Muscle layer of duodenum (tissue), 2 donors: ENCODE measurements around the gene PIK3C2G.
"Not testable (repeated sequence)": the region's sequence is repeated elsewhere in the genome, so short reads cannot be mapped to it uniquely, and the experiment has no call there.

ENCODE experiments used
- H3K27ac ChIP-seq: one replicate; pipeline ENCODE4 v1.7.0; 2013; ENCODE audit warnings: mild to moderate bottlenecking, low read length
- H3K27me3 ChIP-seq: one replicate; pipeline ENCODE4 v1.7.0; 2013; ENCODE audit warnings: low read depth, mild to moderate bottlenecking, control low read depth, low read length
- H3K36me3 ChIP-seq, 2 donors: one replicate each; pipeline ENCODE4 v1.7.0; 2013; ENCODE audit warnings: low read length in 2 of 2, control low read depth in 1 of 2, mild to moderate bottlenecking in 1 of 2; ENCODE audit not compliant: insufficient read depth in 2 of 2, control insufficient read depth in 1 of 2
- H3K4me1 ChIP-seq, 2 donors: one replicate each; pipeline ENCODE4 v1.7.0; 2013; ENCODE audit warnings: low read length in 2 of 2, mild to moderate bottlenecking in 2 of 2, control low read depth in 1 of 2, moderate library complexity in 1 of 2; ENCODE audit not compliant: insufficient read depth in 2 of 2, control insufficient read depth in 1 of 2
- H3K4me3 ChIP-seq, 2 donors: one replicate each; pipeline ENCODE4 v1.7.0; 2013; ENCODE audit warnings: low read length in 2 of 2, low read depth in 1 of 2, mild to moderate bottlenecking in 1 of 2
- H3K9me3 ChIP-seq, 2 donors: one replicate each; pipeline ENCODE4 v1.7.0; 2013; ENCODE audit warnings: low read length in 2 of 2, control low read depth in 1 of 2, mild to moderate bottlenecking in 1 of 2; ENCODE audit not compliant: control insufficient read depth in 1 of 2
- donor health status: healthy.

PIK3C2G gene

GRCh38 chr12:18522806-18523205 is 261.5 kb downstream of the PIK3C2G start:
- no peak overlapping the region for H3K27ac ChIP-seq

GRCh38 chr12:18542497-18542896 is 281.2 kb downstream of the PIK3C2G start:
- H3K4me3 ChIP-seq, H3K36me3 ChIP-seq, H3K27me3 ChIP-seq, H3K27ac ChIP-seq, H3K9me3 ChIP-seq: not testable (repeated sequence)
- peaks cover 0 to 14% of the 10 kb centered on the region in 2 donors for H3K4me1 ChIP-seq

More at GRCh38 chr12:18522806-18523205, 261.5 kb downstream of the PIK3C2G start:
- peaks cover 0 to 14% of the 10 kb centered on the region in 2 donors for H3K9me3 ChIP-seq
- H3K27me3 ChIP-seq: no peaks in the 10 kb centered on the region
- no peak overlapping the region for H3K4me3 ChIP-seq
- no peaks in the 10 kb centered on the region for H3K4me1 ChIP-seq
- no peaks in the 10 kb centered on the region for H3K36me3 ChIP-seq

GRCh38 chr12:18546399-18546798 is 285.1 kb downstream of the PIK3C2G start:
- H3K27me3 ChIP-seq: no peaks in the 10 kb centered on the region
- no peak overlapping the region for H3K4me3 ChIP-seq
- H3K36me3 ChIP-seq: no peaks in the 10 kb centered on the region
- H3K27ac ChIP-seq: no peak overlapping the region
- H3K4me1 ChIP-seq: peaks cover 0 to 14% of the 10 kb centered on the region in 2 donors
- no peaks in the 10 kb centered on the region for H3K9me3 ChIP-seq

GRCh38 chr12:18549598-18549997 is 288.3 kb downstream of the PIK3C2G start:
- H3K27ac ChIP-seq: no peak overlapping the region
- no peaks in the 10 kb centered on the region for H3K36me3 ChIP-seq
- no peaks in the 10 kb centered on the region for H3K9me3 ChIP-seq
- H3K27me3 ChIP-seq: no peaks in the 10 kb centered on the region
- H3K4me1 ChIP-seq: peaks cover 0 to 14% of the 10 kb centered on the region in 2 donors
- no peak overlapping the region for H3K4me3 ChIP-seq

- no peaks in the 10 kb centered on the region for H3K9me3 ChIP-seq
- H3K4me3 ChIP-seq: no peak overlapping the region
- no peak overlapping the region for H3K27ac ChIP-seq
- H3K36me3 ChIP-seq: no peaks in the 10 kb centered on the region
- H3K27me3 ChIP-seq: no peaks in the 10 kb centered on the region
- H3K4me1 ChIP-seq: peaks cover 0 to 11% of the 10 kb centered on the region in 2 donors
Measured at GRCh38 chr12:18551106-18551505, 289.8 kb downstream of the PIK3C2G start.

- no peak overlapping the region for H3K27ac ChIP-seq
- H3K9me3 ChIP-seq: no peaks in the 10 kb centered on the region
- no peak overlapping the region for H3K4me3 ChIP-seq
- H3K4me1 ChIP-seq: peaks cover 0 to 5% of the 10 kb centered on the region in 2 donors
- no peaks in the 10 kb centered on the region for H3K36me3 ChIP-seq
- no peaks in the 10 kb centered on the region for H3K27me3 ChIP-seq
Measured at GRCh38 chr12:18551701-18552100, 290.4 kb downstream of the PIK3C2G start.

- Histone ChIP-seq H3K4me1 (no peaks in the 10 kb centered on the region), H3K9me3 (no peaks in the 10 kb centered on the region), H3K27me3 (no peaks in the 10 kb centered on the region), H3K27ac (no peak overlapping the region), H3K36me3 (no peaks in the 10 kb centered on the region), H3K4me3 (no peak overlapping the region)
Measured at GRCh38 chr12:18552829-18553228, 291.5 kb downstream of the PIK3C2G start.

- H3K36me3 ChIP-seq: no peaks in the 10 kb centered on the region
- no peaks in the 10 kb centered on the region for H3K27me3 ChIP-seq
Measured at GRCh38 chr12:18556161-18556560, 294.8 kb downstream of the PIK3C2G start.

GRCh38 chr12:18559242-18559641 is 297.9 kb downstream of the PIK3C2G start:
- Histone ChIP-seq H3K27me3 (no peaks in the 10 kb centered on the region), H3K9me3 (no peaks in the 10 kb centered on the region), H3K36me3 (no peaks in the 10 kb centered on the region), H3K27ac (no peak overlapping the region), H3K4me1 (no peaks in the 10 kb centered on the region), H3K4me3 (no peak overlapping the region)

More at GRCh38 chr12:18556161-18556560, 294.8 kb downstream of the PIK3C2G start:
- H3K4me1 ChIP-seq: no peaks in the 10 kb centered on the region
- no peak overlapping the region for H3K27ac ChIP-seq
- H3K4me3 ChIP-seq: no peak overlapping the region
- H3K9me3 ChIP-seq: no peaks in the 10 kb centered on the region

- H3K27me3 ChIP-seq: no peaks in the 10 kb centered on the region
- H3K4me3 ChIP-seq: no peak overlapping the region
- H3K4me1 ChIP-seq: no peaks in the 10 kb centered on the region
- no peaks in the 10 kb centered on the region for H3K9me3 ChIP-seq
- H3K27ac ChIP-seq: no peak overlapping the region
- H3K36me3 ChIP-seq: no peaks in the 10 kb centered on the region
Measured at GRCh38 chr12:18562531-18562930, 301.2 kb downstream of the PIK3C2G start.

- Histone ChIP-seq H3K4me3 (no peak overlapping the region), H3K9me3 (no peaks in the 10 kb centered on the region), H3K4me1 (no peaks in the 10 kb centered on the region), H3K27me3 (no peaks in the 10 kb centered on the region), H3K36me3 (no peaks in the 10 kb centered on the region), H3K27ac (no peak overlapping the region)
Measured at GRCh38 chr12:18564306-18564705, 303.0 kb downstream of the PIK3C2G start.

- no peaks in the 10 kb centered on the region for H3K27me3 ChIP-seq
- H3K9me3 ChIP-seq: no peaks in the 10 kb centered on the region
- no peaks in the 10 kb centered on the region for H3K36me3 ChIP-seq
- H3K4me3 ChIP-seq: no peak overlapping the region
- H3K27ac ChIP-seq: no peak overlapping the region
- no peaks in the 10 kb centered on the region for H3K4me1 ChIP-seq
Measured at GRCh38 chr12:18567787-18568186, 306.5 kb downstream of the PIK3C2G start.
